HG02943 (cell line): ENCODE results near the gene INPP4A.
A peak's percentile ranks its signal among the peaks of the same experiment; 100 is the strongest.
"Not testable (repeated sequence)": the region's sequence is repeated elsewhere in the genome, so short reads cannot be mapped to it uniquely, and the experiment has no call there.

Source experiments
- ATAC-seq: cut with Tn5 transposase; IDR thresholded peaks from one replicate; pipeline ENCODE4 v1.9.1; 2021; ENCODE audit warnings: mild to moderate bottlenecking, low read depth, moderate library complexity; ENCODE audit not compliant: unreplicated experiment

INPP4A gene

DNA sequence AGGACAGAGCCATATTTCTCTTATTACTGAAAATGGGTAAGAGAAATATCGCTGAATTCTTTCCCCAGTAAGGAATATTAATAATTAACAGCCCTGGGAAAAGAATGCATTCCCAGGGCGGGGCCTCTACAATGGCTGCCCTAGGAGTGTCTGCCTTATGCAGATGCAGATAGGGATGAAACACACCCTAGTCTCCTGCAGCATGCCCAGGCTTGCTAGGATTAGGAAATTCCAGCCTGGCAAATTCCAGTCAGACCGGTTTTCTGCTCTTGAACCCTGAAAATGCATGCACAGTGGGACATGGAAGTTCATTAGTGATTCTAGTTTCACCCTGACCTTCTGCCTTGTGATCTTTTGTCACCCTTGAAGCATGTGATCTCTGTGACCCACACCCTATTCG lies 9.0 kb upstream of the INPP4A start:
- not testable (repeated sequence) for ATAC-seq

GRCh38 chr2:98436734-98437133 lies 7.9 kb upstream of the INPP4A start:
- no peak for ATAC-seq

GRCh38 chr2:98438190-98439133 lies 6.2 kb upstream of the INPP4A start:
- no peak for ATAC-seq

GRCh38 chr2:98441706-98442450 lies 2.8 kb upstream of the INPP4A start:
- no peak for ATAC-seq

- no peak for ATAC-seq
Observed at GRCh38 chr2:98442488-98442887, 2.2 kb upstream of the INPP4A start.

- peak; percentile 38 for ATAC-seq
Observed at GRCh38 chr2:98445177-98445682, 572 bp downstream of the INPP4A start.

DNA sequence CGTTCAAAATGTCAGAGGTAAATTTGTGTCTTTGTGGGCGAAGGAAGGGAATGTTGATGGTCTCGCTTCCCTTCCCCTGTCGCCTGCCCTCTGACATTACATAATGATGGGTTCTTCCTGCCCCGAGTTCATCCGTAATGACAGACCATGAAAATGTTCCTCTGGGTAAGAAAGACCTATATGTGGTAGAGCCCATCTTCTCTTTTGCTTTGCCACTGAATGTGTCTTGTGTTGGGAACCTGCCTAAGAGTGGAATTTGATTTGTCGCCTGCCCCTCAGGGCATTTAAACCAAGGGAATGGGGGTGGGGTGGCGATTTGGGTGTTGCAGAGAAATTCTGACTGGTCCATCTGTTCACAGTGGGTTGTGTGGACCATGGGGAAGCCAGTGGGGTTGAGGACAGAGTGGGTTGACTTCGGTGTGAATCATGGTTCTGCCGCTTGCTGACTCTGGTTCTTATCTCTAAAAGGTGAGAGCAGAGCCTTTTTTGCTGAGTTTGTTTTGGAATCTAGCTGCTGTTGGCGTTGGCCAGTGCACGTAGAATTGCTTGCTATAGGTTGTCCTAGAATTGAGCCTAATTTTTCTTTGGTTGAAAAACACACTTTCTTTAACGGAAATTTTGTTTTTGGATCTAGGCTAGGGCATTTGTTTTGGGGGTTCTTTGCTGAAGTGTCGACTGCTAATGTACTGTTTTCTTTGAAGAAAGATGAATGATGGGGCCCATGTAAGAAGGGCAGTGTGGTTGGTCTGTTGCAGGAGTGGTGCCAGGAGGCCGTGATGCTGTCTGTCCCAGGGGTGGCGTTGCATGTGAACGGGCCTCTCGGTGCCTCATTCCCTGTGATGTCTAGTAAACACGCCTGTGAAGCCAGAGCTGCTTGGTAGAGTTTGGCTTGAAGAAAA lies 1.3 kb downstream of the INPP4A start:
- no peak for ATAC-seq

DNA sequence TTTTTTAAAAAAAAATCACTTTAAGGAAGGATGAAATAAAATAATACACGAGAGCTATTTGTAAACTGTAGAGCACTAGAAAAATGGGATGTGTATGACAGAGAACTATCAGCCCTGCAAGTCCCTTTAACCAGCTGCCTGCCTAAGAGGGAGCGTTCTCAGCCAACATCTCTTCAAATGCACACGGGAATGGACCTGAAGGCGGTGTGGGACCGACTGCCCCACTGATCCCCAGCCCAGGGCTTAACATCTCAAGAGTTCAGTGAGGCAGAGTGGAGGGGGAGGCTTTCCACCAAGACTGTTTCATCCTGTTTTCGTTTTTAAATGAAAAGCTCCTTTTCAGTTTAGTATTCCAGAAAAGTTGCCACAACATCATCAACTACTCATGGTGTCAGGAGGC lies 2.2 kb downstream of the INPP4A start:
- no peak for ATAC-seq

DNA sequence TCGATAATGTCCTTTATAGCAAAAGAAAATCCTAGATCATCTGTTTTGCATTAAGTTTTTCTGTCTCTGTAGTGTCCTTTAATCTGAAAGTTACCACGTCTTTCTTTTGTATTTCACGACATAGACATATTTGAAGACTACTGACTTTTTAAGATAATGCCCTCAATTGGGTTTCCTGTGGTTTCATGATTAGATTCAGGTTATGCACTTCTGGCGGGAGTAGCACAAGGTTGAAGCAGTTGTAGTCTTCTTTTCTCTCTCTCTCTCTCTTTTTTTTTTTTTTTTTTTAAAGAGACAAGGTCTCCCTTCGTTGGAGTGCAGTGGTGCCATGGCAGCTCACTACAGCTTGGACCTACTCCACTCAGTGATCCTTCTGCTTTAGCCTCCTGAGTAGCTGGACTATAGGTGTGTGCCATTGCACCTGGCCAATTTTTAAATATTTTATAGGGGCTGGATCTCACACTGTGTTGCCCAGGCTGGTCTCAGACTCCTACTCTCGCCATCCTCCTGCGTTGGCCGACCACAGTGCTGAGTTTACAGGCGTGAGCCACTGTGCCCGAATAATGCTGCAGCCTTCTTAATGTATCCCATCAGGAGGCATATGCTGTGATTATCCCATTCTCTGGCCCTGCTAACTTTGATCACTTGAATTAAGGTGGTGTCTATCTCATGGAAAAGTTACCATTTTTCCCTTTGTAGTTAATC lies 3.9 kb downstream of the INPP4A start:
- ATAC-seq = no peak

DNA sequence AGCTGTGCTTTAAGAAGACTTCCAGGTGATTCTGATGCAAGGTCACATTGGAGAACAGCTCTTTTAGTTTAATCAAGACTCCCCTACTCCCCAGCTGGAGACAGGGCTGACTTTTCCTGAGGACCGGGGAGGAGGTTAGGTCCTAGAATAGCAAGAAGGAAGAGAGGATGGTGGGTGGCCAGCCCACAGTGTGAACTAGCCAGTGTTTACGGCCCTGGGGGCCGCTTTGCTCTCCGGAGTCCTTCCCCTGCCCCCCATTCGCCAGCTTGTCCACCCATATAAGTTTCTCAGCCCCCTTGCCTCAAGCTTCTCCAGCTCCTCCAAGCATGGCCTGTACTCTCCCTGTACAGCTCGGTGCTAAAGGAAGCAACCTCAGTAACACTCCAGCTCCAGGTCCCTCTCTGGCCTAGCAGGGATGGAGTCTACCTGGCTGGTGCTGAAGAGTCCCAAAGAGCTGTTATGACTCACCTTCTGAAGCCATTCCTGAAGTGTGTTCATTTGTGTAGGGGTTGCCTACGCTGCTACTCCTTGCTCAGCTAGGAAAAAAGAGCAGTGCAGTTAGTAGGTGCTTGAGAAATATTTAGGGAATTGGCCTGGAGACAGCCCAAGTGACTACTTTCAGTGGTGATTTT lies 7.9 kb downstream of the INPP4A start:
- ATAC-seq = no peak

- no peak for ATAC-seq
Observed at GRCh38 chr2:98453083-98453482, 8.4 kb downstream of the INPP4A start.

- no peak for ATAC-seq
Observed at GRCh38 chr2:98453531-98453930, 8.9 kb downstream of the INPP4A start.

DNA sequence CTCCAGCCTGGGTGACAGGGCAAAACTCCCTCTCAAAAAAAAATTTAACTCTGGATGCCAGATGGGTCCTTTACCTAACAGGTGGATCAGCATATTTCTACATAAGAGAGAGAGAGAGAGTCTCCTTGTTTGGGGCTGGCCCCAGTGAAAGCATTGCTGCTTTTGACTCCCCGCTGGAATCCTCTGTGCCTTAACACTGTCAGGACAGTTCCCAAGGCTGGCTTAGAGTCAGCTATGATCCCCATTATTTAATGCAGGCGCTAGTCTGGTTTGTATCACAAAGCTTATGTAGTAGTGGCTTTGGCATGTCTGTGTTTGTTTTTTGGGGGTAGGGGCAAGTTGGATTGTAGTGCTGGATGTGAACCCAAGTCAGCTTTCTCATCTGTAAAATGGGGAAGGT lies 9.4 kb downstream of the INPP4A start:
- no peak for ATAC-seq

GRCh38 chr2:98454500-98455235 lies 10.0 kb downstream of the INPP4A start:
- no peak for ATAC-seq

- ATAC-seq = no peak
Observed at GRCh38 chr2:98455494-98455976, 10.9 kb downstream of the INPP4A start.

- ATAC-seq = no peak
Observed at GRCh38 chr2:98457045-98457696, 12.5 kb downstream of the INPP4A start.

- no peak for ATAC-seq
Observed at GRCh38 chr2:98458207-98458606, 13.5 kb downstream of the INPP4A start.
